HUES48 (cell line): ENCODE measurements around the gene ECT2.
"Not testable (repeated sequence)": the region's sequence is repeated elsewhere in the genome, so short reads cannot be mapped to it uniquely, and the experiment has no call there.

Experiments used
- H3K27ac ChIP-seq: one replicate; pipeline ENCODE4 v1.7.0; 2013; ENCODE audit warnings: low read depth, low read length, inconsistent platforms
- H3K27me3 ChIP-seq: 2 replicates; pipeline ENCODE4 v1.6.1; 2013; ENCODE audit warnings: mild to moderate bottlenecking, low read length; ENCODE audit not compliant: control insufficient read depth, insufficient read depth
- H3K36me3 ChIP-seq: 2 replicates; pipeline ENCODE4 v1.6.1; 2013; ENCODE audit warnings: low read length; ENCODE audit not compliant: control insufficient read depth, insufficient read depth
- H3K4me1 ChIP-seq: 2 replicates; pipeline ENCODE4 v1.6.1; 2013; ENCODE audit warnings: mild to moderate bottlenecking, low read length; ENCODE audit not compliant: control insufficient read depth, insufficient read depth
- H3K4me3 ChIP-seq: 2 replicates; pipeline ENCODE4 v1.5.1; 2013; ENCODE audit warnings: mild to moderate bottlenecking, low read depth, low read length
- H3K9ac ChIP-seq: 2 replicates; pipeline ENCODE4 v1.6.1; 2013; ENCODE audit warnings: mild to moderate bottlenecking, low read depth, low read length, moderate library complexity
- H3K9me3 ChIP-seq: 2 replicates; pipeline ENCODE4 v1.6.1; 2013; ENCODE audit warnings: low read length; ENCODE audit not compliant: control insufficient read depth, insufficient read depth

The ECT2 gene, protein sequence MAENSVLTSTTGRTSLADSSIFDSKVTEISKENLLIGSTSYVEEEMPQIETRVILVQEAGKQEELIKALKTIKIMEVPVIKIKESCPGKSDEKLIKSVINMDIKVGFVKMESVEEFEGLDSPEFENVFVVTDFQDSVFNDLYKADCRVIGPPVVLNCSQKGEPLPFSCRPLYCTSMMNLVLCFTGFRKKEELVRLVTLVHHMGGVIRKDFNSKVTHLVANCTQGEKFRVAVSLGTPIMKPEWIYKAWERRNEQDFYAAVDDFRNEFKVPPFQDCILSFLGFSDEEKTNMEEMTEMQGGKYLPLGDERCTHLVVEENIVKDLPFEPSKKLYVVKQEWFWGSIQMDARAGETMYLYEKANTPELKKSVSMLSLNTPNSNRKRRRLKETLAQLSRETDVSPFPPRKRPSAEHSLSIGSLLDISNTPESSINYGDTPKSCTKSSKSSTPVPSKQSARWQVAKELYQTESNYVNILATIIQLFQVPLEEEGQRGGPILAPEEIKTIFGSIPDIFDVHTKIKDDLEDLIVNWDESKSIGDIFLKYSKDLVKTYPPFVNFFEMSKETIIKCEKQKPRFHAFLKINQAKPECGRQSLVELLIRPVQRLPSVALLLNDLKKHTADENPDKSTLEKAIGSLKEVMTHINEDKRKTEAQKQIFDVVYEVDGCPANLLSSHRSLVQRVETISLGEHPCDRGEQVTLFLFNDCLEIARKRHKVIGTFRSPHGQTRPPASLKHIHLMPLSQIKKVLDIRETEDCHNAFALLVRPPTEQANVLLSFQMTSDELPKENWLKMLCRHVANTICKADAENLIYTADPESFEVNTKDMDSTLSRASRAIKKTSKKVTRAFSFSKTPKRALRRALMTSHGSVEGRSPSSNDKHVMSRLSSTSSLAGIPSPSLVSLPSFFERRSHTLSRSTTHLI

DNA sequence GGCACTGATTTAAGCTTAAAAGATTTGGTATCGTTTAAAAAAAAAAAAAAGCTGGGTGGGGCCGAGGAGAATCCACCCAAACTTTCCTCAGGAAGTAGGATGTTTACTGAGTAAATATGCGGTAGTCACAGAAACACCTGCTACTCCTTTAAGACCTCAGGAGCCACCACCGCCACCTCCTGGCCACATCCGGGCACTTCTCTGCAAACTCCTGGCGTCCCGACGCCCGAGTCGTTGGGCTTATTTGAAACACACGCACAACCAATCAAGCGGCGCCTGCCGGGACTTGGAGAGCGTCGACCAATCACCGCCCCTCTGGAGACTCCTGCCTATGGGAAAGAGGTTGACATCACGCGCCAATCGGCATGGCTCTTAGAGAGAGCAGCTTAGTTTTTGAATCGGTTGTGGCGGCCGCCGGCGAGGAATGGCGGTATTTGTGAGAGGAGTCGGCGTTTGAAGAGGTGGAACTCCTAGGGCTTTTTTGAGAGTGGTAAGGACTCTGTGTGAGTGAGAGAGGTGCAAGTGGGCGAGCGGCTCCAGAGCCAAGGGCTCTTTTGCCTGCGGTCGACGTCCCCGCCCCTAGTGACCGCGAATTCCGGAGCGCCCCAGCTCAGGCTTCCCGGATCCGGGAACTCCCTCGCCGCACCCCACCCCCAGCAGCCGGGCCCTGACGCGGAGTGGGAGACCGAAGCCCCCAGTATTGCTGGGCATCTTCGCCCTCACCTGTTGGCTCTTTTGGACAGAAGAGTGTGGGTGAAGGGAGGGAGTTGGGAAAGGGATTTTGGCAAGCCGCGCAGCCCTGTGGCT, at the start of gene ECT2:
TSS of gene ECT2 (plus strand) at position 359 of the 807 bp plus-strand sequence. CDS start 3,805 bp downstream, outside the sequence.
- H3K4me1 ChIP-seq, result peaks cover 42% of the 10 kb centered on the region
- peak within 1 kb of the TSS; percentile 85 for H3K4me3 ChIP-seq
- H3K9me3 ChIP-seq, result no peaks in the 10 kb centered on the region
- no peaks in the 10 kb centered on the region for H3K27me3 ChIP-seq
- H3K36me3 ChIP-seq, result peaks cover 32% of the 10 kb centered on the region
- peak within 1 kb of the TSS; percentile 94 for H3K27ac ChIP-seq
- peak within 1 kb of the TSS; percentile 96 for H3K9ac ChIP-seq

DNA sequence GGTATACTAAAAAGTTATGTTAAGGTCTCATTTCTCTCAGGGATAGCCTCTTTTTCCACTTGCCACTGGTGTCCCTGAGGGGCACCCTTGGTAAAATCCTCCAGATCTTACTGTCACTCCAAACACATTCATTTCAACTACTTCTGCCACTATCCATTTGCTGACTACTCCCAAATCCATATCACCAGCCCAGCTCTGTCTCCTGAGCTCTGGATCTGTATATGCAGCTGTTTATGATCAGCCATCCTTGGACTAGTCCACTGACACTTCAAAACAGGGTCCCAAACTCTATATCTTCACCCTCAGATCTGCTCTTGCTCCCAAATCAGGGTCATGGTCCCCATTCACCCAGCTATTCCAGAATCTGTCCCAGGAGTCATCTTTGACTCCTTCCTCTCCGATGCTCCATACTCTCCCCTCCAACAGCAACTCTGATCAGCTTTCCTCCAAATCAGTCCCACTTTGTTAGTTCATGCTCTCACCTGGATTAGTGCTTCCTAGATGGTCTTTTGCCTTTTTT, 49.5 kb upstream of the ECT2 start:
- Histone ChIP-seq H3K36me3 (no peaks in the 10 kb centered on the region), H3K27me3 (no peaks in the 10 kb centered on the region), H3K9ac (no peak overlapping the region), H3K9me3 (no peaks in the 10 kb centered on the region), H3K4me3 (no peak overlapping the region), H3K4me1 (peaks cover 5% of the 10 kb centered on the region), H3K27ac (no peak overlapping the region)

DNA sequence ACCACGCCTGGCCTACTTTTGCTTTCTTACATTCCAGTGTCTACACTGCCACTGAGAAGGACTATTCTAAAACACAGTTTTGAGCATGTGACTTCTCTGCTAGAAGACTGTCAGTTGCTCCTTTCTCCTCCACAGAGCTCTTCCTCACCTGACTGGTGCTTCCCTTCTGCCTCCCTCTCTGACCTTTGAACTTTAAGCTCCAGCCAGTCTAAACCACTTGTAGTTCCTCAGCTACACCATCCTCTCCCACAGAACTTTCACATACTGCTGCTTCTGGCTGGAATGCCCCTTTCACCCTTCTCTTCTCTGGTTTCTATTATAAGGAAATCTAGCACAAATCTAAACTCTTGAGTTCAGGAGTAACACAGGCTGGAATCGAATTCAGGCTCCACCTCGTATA, 48.8 kb upstream of the ECT2 start:
- Histone ChIP-seq H3K36me3 (no peaks in the 10 kb centered on the region), H3K4me3 (no peak overlapping the region), H3K27ac (no peak overlapping the region), H3K9me3 (no peaks in the 10 kb centered on the region), H3K4me1 (peaks cover 5% of the 10 kb centered on the region), H3K9ac (no peak overlapping the region), H3K27me3 (no peaks in the 10 kb centered on the region)

DNA sequence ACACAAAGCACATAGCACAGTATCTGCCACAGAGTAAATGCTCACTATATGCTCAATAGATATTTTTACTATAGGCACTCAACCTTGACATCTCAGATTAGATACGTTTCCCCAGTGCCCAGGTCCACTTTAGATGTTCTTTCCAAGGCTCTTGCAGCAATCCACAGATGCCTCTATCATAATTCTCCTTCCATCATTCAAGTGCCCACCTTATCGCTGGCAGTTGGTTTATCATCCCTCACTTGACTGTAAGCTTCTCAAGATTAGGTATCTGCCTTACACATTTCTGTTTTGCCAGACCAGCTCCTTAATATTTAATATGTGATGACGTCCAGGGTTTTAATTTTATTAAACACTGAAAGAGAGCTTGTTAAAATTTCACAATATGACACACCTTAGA, 48.3 kb upstream of the ECT2 start:
- Histone ChIP-seq H3K27ac (no peak overlapping the region), H3K9me3 (no peaks in the 10 kb centered on the region), H3K27me3 (no peaks in the 10 kb centered on the region), H3K4me3 (no peak overlapping the region), H3K9ac (no peak overlapping the region), H3K4me1 (peaks cover 5% of the 10 kb centered on the region), H3K36me3 (no peaks in the 10 kb centered on the region)

DNA sequence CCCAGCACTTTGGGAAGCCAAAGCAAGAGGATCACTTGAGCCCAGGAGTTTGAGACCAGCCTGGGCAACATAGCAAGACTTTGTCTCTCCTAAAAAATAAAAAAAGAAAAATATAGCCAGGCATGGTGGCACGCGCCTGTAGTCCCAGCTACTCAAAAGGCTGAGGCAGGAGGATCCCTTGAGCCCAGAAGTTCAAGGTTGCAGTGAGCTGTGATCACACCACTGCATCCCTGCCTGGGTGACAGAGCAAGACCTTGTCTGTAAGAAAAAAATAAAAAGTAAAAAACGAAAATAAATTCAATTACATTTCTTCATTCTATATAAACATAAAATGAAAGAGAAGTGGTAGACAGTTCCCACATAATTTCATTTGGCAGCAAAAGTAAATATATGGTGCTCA, 47.8 kb upstream of the ECT2 start:
- H3K9ac ChIP-seq, H3K36me3 ChIP-seq, H3K4me1 ChIP-seq, H3K9me3 ChIP-seq, H3K27me3 ChIP-seq, H3K27ac ChIP-seq, H3K4me3 ChIP-seq: not testable (repeated sequence)

DNA sequence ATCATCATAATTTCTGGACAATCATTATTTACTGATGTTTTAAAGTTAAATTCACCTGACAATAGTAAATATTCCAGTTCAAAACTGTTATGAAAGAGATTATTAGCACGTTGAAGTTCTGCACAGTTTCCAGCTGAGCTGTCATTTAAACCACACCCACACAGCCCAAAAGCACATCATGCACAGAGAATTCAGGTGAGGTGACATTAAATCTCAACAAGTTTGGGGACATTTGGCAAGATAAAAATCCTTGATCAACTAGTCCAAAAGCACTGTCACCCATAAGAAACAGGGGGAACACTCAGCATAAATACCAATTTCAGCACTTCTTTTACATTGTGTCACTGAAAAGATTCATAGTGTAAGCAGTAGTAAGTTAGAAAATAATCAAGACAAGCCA, 46.5 kb upstream of the ECT2 start:
- Histone ChIP-seq H3K4me3 (no peak overlapping the region), H3K36me3 (no peaks in the 10 kb centered on the region), H3K9ac (no peak overlapping the region), H3K4me1 (no peaks in the 10 kb centered on the region), H3K27me3 (no peaks in the 10 kb centered on the region), H3K9me3 (no peaks in the 10 kb centered on the region), H3K27ac (no peak overlapping the region)

DNA sequence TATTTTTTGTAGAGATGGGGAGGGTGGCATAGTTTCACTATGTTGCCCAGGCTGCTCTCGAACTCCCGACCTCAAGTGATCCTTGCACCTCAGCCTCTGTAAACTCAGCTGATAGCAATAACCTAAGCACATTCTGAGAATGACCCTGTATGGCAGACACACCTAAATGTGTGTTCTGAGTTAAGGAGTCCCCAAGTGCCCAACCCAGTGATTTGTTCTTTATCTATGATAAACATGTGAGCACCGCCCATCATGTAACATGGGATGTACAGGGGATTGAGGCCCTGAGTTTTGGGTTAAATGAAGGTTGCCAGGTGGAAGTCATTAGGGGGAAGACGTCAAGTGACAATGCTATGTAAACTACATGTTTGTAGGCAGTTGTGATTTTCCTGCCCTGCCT, 45.4 kb upstream of the ECT2 start:
- no peak overlapping the region for H3K27ac ChIP-seq
- H3K4me3 ChIP-seq, result no peak overlapping the region
- H3K4me1 ChIP-seq, result no peaks in the 10 kb centered on the region
- H3K9ac ChIP-seq, result no peak overlapping the region
- H3K27me3 ChIP-seq, result peaks cover 6% of the 10 kb centered on the region; the same call in 1 of the 2 replicates
- no peaks in the 10 kb centered on the region for H3K36me3 ChIP-seq
- no peaks in the 10 kb centered on the region for H3K9me3 ChIP-seq

DNA sequence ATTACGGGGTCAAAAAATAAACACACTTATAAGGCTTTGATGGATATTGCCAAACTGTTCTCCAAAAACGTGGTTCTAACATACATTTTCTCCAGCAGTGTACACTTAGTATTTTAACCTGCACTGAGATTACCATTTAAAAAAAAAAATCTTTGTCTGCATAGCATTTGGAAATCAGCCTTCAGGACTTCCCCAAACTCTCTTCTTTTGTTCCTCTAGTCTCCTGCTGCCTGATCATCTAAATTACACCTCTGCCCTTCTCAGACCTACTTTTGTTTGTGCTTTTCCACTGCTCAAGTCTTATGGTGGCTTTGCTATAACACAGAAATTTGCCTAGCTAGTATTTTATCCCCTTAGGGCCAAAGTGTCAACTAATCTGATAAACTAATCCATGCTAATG, 43.5 kb upstream of the ECT2 start:
- H3K4me3 ChIP-seq, result no peak overlapping the region
- H3K9ac ChIP-seq, result no peak overlapping the region
- H3K4me1 ChIP-seq, result 0 out of 2 replicates have a peak, but pooled peaks cover 3% of the 10 kb centered on the region

DNA sequence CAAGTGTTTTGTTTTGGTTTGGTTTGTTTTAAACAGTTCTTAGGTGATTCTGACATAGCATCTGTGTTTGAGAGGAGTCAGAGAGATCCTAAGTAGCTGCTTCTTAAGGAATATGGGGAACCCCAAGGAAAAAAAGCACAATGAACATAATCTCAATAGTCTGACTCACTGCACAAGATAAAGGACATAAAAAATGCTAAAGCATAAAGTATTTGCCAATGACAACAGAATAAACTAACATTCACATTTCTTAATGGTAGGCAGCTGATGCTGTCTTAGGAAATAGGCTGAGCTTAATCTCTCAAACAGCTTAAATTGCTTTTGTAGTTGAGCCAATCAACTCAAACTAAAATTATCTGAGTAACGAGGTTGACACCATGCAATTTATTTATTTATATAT, 42.6 kb upstream of the ECT2 start:
- no peaks in the 10 kb centered on the region for H3K9me3 ChIP-seq
- H3K27ac ChIP-seq, result no peak overlapping the region
- peaks cover 6% of the 10 kb centered on the region; the same call in 1 of the 2 replicates for H3K27me3 ChIP-seq
- no peaks in the 10 kb centered on the region for H3K36me3 ChIP-seq
- no peak overlapping the region for H3K4me3 ChIP-seq
- H3K9ac ChIP-seq, result no peak overlapping the region
- H3K4me1 ChIP-seq, result 0 out of 2 replicates have a peak, but pooled peaks cover 3% of the 10 kb centered on the region

More for the DNA sequence above, 43.5 kb upstream of the ECT2 start:
- H3K9me3 ChIP-seq, result no peaks in the 10 kb centered on the region
- H3K36me3 ChIP-seq, result no peaks in the 10 kb centered on the region
- no peak overlapping the region for H3K27ac ChIP-seq
- H3K27me3 ChIP-seq, result peaks cover 6% of the 10 kb centered on the region; the same call in 1 of the 2 replicates
